ENCODE results near the gene C12orf43.
"Not testable (repeated sequence)": the region's sequence is repeated elsewhere in the genome, so short reads cannot be mapped to it uniquely, and the experiment has no call there.

C12orf43 gene

GRCh38 chr12:121015825-121016766, at the start of gene C12orf43:
C12orf43 (minus strand) TSS chr12:121016487; CDS start chr12:121016474, 13 bp downstream.
- Mint-ChIP-seq H3K9me3 (no peaks in the 10 kb centered on the region), H3K36me3 (ENCODE audit: low read depth) (peaks cover 8% of the 10 kb centered on the region), H3K27ac (peak within 1 kb of the TSS; percentile 59 to 95 (median 94)), H3K27me3 (ENCODE audit: low read depth) (no peaks in the 10 kb centered on the region), H3K4me1 (peaks cover 18% of the 10 kb centered on the region), H3K4me3 (peak within 1 kb of the TSS; percentile 95 to 98 (median 98))
- TF ChIP-seq, protein P1, sequence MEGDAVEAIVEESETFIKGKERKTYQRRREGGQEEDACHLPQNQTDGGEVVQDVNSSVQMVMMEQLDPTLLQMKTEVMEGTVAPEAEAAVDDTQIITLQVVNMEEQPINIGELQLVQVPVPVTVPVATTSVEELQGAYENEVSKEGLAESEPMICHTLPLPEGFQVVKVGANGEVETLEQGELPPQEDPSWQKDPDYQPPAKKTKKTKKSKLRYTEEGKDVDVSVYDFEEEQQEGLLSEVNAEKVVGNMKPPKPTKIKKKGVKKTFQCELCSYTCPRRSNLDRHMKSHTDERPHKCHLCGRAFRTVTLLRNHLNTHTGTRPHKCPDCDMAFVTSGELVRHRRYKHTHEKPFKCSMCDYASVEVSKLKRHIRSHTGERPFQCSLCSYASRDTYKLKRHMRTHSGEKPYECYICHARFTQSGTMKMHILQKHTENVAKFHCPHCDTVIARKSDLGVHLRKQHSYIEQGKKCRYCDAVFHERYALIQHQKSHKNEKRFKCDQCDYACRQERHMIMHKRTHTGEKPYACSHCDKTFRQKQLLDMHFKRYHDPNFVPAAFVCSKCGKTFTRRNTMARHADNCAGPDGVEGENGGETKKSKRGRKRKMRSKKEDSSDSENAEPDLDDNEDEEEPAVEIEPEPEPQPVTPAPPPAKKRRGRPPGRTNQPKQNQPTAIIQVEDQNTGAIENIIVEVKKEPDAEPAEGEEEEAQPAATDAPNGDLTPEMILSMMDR (IDR thresholded peaks at IDR 0.05; ENCODE audit: unreplicated experiment in 3 of 3) = no peak

DNA sequence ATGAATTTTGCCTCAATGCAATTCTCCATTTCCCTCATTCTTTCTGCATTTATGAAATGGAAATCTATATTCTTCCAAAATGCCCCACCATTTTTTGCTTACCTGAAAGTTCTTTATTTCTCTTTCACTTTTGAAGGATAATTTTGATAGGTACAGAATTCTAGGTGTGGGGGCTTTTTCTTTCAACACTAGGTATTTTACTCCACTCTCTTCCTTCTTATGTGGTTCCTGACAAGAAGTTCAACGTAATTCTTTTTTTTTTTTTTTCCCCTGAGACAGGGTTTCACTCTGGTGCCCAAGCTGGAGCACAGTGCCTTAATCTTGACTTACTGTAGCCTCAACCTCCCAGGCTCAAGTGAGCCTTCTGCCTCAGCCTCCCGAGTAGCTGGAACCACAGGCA, 49.1 kb upstream of the C12orf43 start:
- no peaks in the 10 kb centered on the region for H3K4me1 Mint-ChIP-seq
- no peaks in the 10 kb centered on the region for H3K36me3 Mint-ChIP-seq (ENCODE audit: low read depth)
- no peaks in the 10 kb centered on the region for H3K9me3 Mint-ChIP-seq
- H3K4me3 Mint-ChIP-seq = no peak overlapping the region
- H3K27ac Mint-ChIP-seq = no peak overlapping the region
- TF ChIP-seq, protein P1 (IDR thresholded peaks at IDR 0.05; ENCODE audit: unreplicated experiment in 3 of 3) = no peak
- H3K27me3 Mint-ChIP-seq (ENCODE audit: low read depth) = no peaks in the 10 kb centered on the region

- not testable (repeated sequence) for H3K27ac Mint-ChIP-seq; H3K9me3 Mint-ChIP-seq; H3K27me3 Mint-ChIP-seq (ENCODE audit: low read depth); H3K36me3 Mint-ChIP-seq (ENCODE audit: low read depth); H3K4me3 Mint-ChIP-seq; H3K4me1 Mint-ChIP-seq
Measured at GRCh38 chr12:121064586-121064985, 48.3 kb upstream of the C12orf43 start.

DNA sequence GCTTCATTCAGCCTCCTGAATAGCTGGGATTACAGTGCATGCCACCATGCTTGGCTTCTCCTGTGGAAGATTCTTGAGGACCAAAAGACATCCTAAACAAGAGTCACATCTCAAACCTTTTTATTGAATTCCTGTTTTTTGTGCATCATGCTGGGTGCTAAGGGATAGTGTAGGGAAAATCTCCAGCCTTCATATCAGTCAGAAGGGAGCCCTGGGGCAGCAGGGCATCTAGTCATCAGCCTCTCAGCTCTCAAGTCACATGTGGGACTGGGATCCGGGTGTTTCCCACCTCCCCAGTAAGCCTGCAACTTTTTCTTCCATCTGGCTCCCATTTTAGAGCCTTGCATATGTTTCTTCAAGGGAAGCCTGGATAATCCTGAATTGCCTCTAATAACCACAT, 47.8 kb upstream of the C12orf43 start:
- H3K27ac Mint-ChIP-seq = no peak overlapping the region
- H3K27me3 Mint-ChIP-seq (ENCODE audit: low read depth) = no peaks in the 10 kb centered on the region
- TF ChIP-seq, protein P1 (IDR thresholded peaks at IDR 0.05; ENCODE audit: unreplicated experiment in 3 of 3) = no peak
- no peaks in the 10 kb centered on the region for H3K36me3 Mint-ChIP-seq (ENCODE audit: low read depth)
- H3K4me1 Mint-ChIP-seq = no peaks in the 10 kb centered on the region
- no peaks in the 10 kb centered on the region for H3K9me3 Mint-ChIP-seq
- H3K4me3 Mint-ChIP-seq = no peak overlapping the region

DNA sequence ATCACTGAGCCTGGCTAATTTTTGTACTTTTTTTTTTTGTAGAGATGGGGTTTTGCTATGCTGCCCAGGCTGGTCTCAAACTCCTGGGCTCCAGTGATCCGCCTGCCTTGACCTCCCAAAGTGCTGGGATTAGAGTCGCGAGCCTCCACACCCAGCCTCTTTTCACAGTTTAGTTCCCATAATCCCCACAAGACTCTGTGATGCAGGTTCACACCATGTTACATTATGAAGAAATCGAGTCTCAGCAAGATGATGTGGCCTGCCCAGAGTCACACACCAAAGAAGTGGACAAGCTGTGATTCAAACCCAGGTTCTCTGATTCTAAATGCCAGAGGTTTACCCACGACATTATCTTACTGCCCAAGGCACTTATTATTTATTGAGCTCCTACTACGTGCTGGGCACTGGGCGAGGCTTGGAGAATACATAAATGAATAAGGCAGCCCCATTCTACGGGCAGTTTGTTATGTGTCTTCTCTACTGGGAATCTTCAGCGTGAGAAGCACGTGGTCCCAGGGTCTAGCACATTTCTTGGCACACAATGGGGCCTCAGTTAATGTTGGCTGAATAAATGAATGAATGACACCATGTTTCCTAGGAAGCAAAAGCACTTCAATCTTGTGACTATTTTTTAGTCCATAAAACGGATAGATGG, 46.2 kb upstream of the C12orf43 start:
- H3K9me3 Mint-ChIP-seq = no peaks in the 10 kb centered on the region
- no peaks in the 10 kb centered on the region for H3K27me3 Mint-ChIP-seq (ENCODE audit: low read depth)
- no peak overlapping the region for H3K27ac Mint-ChIP-seq
- H3K4me3 Mint-ChIP-seq = no peak overlapping the region
- H3K4me1 Mint-ChIP-seq = no peaks in the 10 kb centered on the region
- TF ChIP-seq, protein P1 (IDR thresholded peaks at IDR 0.05; ENCODE audit: unreplicated experiment in 3 of 3) = no peak
- no peaks in the 10 kb centered on the region for H3K36me3 Mint-ChIP-seq (ENCODE audit: low read depth)

DNA sequence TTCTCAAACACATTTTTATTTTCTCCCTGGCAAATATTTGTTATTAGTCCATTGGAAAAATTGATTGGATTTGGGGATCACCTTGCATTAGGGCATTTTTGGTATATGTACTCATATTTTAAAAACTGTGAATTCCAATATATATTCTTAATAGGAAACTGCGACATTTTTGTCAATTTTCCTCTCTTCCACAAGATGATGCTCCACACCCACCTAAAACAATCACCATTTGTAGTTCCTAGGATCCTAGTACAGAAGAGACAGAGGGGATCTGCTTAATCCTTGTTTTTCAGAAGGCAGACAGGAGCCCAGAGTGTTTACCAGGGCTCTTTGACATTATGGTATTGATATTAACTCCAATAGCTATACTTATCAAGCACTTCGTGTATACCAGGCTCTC, 45.5 kb upstream of the C12orf43 start:
- Mint-ChIP-seq H3K4me3 (no peak overlapping the region), H3K36me3 (ENCODE audit: low read depth) (no peaks in the 10 kb centered on the region), H3K27ac (no peak overlapping the region), H3K27me3 (ENCODE audit: low read depth) (no peaks in the 10 kb centered on the region), H3K4me1 (no peaks in the 10 kb centered on the region), H3K9me3 (no peaks in the 10 kb centered on the region)
- TF ChIP-seq, protein P1 (IDR thresholded peaks at IDR 0.05; ENCODE audit: unreplicated experiment in 3 of 3) = peak; percentile 24 to 33 (median 25)

Data from nephron (organoid).